GM23338 (cell line): ENCODE measurements around the gene AP4B1. TPM values are rescaled to one million over a fixed set of nuclear protein-coding genes. Genes with fewer than 3 reads are reported as not detected.

Experiments
- ATAC-seq: fragments of 200-7000 bp; cut with Tn5 transposase; 3 replicates; pipeline ENCODE4 v1.9.1; 2020
- DNase-seq: peaks from one replicate; pipeline ENCODE4 v3.0.0-alpha.2; 2015; ENCODE audit warnings: low spot score
- H2AFZ ChIP-seq: fragments of 200-600 bp; sonication (generic); 2 replicates; pipeline ENCODE4 v1.8.0; 2016; ENCODE audit warnings: antibody characterized with exemption, mild to moderate bottlenecking, moderate library complexity
- H3F3A ChIP-seq: fragments of 200-600 bp; sonication (generic); replicated peaks from 2 replicates; pipeline ENCODE4 v1.8.0; 2017; ENCODE audit warnings: antibody characterized with exemption, mixed run types, low read depth
- H3K27ac ChIP-seq: fragments of 200-600 bp; sonication (generic); 2 replicates; pipeline ENCODE4 v1.6.1; 2016; ENCODE audit warnings: low read depth
- H3K27me3 ChIP-seq: fragments of 200-600 bp; sonication (generic); 2 replicates; pipeline ENCODE4 v1.8.0; 2016; ENCODE audit warnings: mild to moderate bottlenecking, mixed run types, moderate library complexity; ENCODE audit not compliant: insufficient read depth
- H3K36me3 ChIP-seq: fragments of 200-600 bp; sonication (generic); 2 replicates; pipeline ENCODE4 v1.8.0; 2016; ENCODE audit warnings: mild to moderate bottlenecking; ENCODE audit not compliant: insufficient read depth
- H3K4me1 ChIP-seq: fragments of 200-600 bp; sonication (generic); 2 replicates; pipeline ENCODE4 v1.8.0; 2016; ENCODE audit warnings: mild to moderate bottlenecking, moderate library complexity; ENCODE audit not compliant: insufficient read depth
- H3K4me2 ChIP-seq: fragments of 200-600 bp; sonication (generic); 2 replicates; pipeline ENCODE4 v1.7.1; 2017; ENCODE audit warnings: mixed run types
- H3K4me3 ChIP-seq: fragments of 200-600 bp; sonication (generic); 2 replicates; pipeline ENCODE4 v1.6.1; 2016; ENCODE audit warnings: mixed run types
- H3K79me2 ChIP-seq: fragments of 200-600 bp; sonication (generic); replicated peaks from 2 replicates; pipeline ENCODE4 v1.8.0; 2017; ENCODE audit warnings: mild to moderate bottlenecking; ENCODE audit not compliant: insufficient read depth
- H3K9me2 ChIP-seq: fragments of 200-600 bp; sonication (generic); 2 replicates; pipeline ENCODE4 v1.8.0; 2017; ENCODE audit not compliant: insufficient read depth
- H4K20me1 ChIP-seq: fragments of 200-600 bp; sonication (generic); replicated peaks from 2 replicates; pipeline ENCODE4 v1.8.0; 2017; ENCODE audit warnings: mild to moderate bottlenecking; ENCODE audit not compliant: insufficient read depth
- H3K27ac Mint-ChIP-seq: 2 replicates; pipeline ENCODE4 v1.8.0; 2020; ENCODE audit warnings: inconsistent platforms, mild to moderate bottlenecking, moderate library complexity, mixed read lengths
- H3K27me3 Mint-ChIP-seq: 3 replicates; pipeline ENCODE4 v1.8.0; 2022; ENCODE audit warnings: low read depth, mild to moderate bottlenecking, moderate library complexity, mixed read lengths, inconsistent platforms; ENCODE audit not compliant: insufficient read depth, poor library complexity
- H3K36me3 Mint-ChIP-seq: 3 replicates; pipeline ENCODE4 v1.8.0; 2021; ENCODE audit warnings: low read depth, mild to moderate bottlenecking, inconsistent platforms, moderate library complexity, mixed read lengths
- H3K4me1 Mint-ChIP-seq: 3 replicates; pipeline ENCODE4 v1.8.0; 2020; ENCODE audit warnings: mild to moderate bottlenecking, inconsistent platforms, mixed read lengths
- H3K4me3 Mint-ChIP-seq: 3 replicates; pipeline ENCODE4 v1.8.0; 2021; ENCODE audit warnings: moderate library complexity, mild to moderate bottlenecking, inconsistent platforms, mixed read lengths
- H3K9me3 Mint-ChIP-seq: 3 replicates; pipeline ENCODE4 v1.8.0; 2020; ENCODE audit warnings: moderate library complexity, mild to moderate bottlenecking, inconsistent platforms, mixed read lengths
- CREB1 ChIP-seq: fragments of 250-450 bp; sonication (Bioruptor Pico); IDR thresholded peaks from 2 replicates; pipeline ENCODE4 v1.5.0; 2020; ENCODE audit warnings: low read depth, mild to moderate bottlenecking, moderate library complexity
- EZH2 ChIP-seq: fragments of 200-600 bp; sonication (generic); IDR thresholded peaks from one replicate; pipeline ENCODE4 v1.8.0; 2017; ENCODE audit warnings: antibody characterized with exemption, mild to moderate bottlenecking, low read depth; ENCODE audit not compliant: unreplicated experiment
- EZH2phosphoT487 ChIP-seq: fragments of 200-600 bp; sonication (generic); IDR thresholded peaks from one replicate; pipeline ENCODE4 v1.8.1; 2018; ENCODE audit warnings: antibody characterized with exemption; ENCODE audit not compliant: unreplicated experiment
- JUNB ChIP-seq: IDR thresholded peaks from one replicate; pipeline ENCODE4 v1.6.1; 2016; ENCODE audit warnings: antibody characterized with exemption; ENCODE audit not compliant: unreplicated experiment
- NANOG ChIP-seq: IDR thresholded peaks from 2 replicates; pipeline ENCODE4 v1.6.1; 2016; ENCODE audit warnings: antibody characterized with exemption, borderline replicate concordance
- POLR2AphosphoS5 ChIP-seq: IDR thresholded peaks from 2 replicates; pipeline ENCODE4 v1.6.1; 2016; ENCODE audit warnings: antibody characterized with exemption, low read depth
- REST ChIP-seq: IDR thresholded peaks from one replicate; pipeline ENCODE4 v1.6.1; 2018; ENCODE audit warnings: antibody characterized with exemption; ENCODE audit not compliant: unreplicated experiment
- STAT1 ChIP-seq: IDR thresholded peaks from one replicate; pipeline ENCODE4 v1.6.1; 2016; ENCODE audit warnings: antibody characterized with exemption; ENCODE audit not compliant: unreplicated experiment
- long read RNA-seq: library from polyadenylated mRNA; unstranded; transcript quantifications from one replicate; pipeline ENCODE4 v2.0.0, GENCODE V29; 2020; ENCODE audit not compliant: unreplicated experiment
- polyA plus RNA-seq: library from polyadenylated mRNA; unstranded; fragments of >200 nt; fragmentation: Nextera tagmentation; extraction: Ambion mirVana; gene quantifications from 2 replicates; pipeline ENCODE4 v1.2.1, GENCODE V29; 2016
- total RNA-seq: library from RNA; depleted of rRNA; stranded (reverse); fragments of >200 nt; shearing (Covaris generic); gene quantifications from 2 replicates; pipeline ENCODE4 v1.2.3, GENCODE V29; 2014; rRNA removed
- TF ChIP-seq, protein P1 (sequence below): IDR thresholded peaks from 2 replicates; pipeline ENCODE4 v1.6.1; 2016; ENCODE audit warnings: antibody characterized with exemption
- TF ChIP-seq, protein P2 (sequence below), 2 experiments: fragments of 200-600 bp in 1 of 2; sonication (generic) in 1 of 2; conservative IDR thresholded peaks; 2 replicates each; pipeline versions ENCODE4 v1.5.1 to v1.6.1; 2016 to 2017; ENCODE audit warnings: antibody characterized with exemption in 2 of 2, low read depth in 2 of 2, mild to moderate bottlenecking in 2 of 2, moderate library complexity in 1 of 2

The AP4B1 gene
- total RNA-seq = 12.7 and 13.4 TPM in 2 replicates
- polyA plus RNA-seq = 4.4 and 7.5 TPM in 2 replicates
- long read RNA-seq, partial matches to known transcripts = 0 of 3 reads
- long read RNA-seq, other reads (novel, unspliced or antisense) = 0 of 3 reads

DNA sequence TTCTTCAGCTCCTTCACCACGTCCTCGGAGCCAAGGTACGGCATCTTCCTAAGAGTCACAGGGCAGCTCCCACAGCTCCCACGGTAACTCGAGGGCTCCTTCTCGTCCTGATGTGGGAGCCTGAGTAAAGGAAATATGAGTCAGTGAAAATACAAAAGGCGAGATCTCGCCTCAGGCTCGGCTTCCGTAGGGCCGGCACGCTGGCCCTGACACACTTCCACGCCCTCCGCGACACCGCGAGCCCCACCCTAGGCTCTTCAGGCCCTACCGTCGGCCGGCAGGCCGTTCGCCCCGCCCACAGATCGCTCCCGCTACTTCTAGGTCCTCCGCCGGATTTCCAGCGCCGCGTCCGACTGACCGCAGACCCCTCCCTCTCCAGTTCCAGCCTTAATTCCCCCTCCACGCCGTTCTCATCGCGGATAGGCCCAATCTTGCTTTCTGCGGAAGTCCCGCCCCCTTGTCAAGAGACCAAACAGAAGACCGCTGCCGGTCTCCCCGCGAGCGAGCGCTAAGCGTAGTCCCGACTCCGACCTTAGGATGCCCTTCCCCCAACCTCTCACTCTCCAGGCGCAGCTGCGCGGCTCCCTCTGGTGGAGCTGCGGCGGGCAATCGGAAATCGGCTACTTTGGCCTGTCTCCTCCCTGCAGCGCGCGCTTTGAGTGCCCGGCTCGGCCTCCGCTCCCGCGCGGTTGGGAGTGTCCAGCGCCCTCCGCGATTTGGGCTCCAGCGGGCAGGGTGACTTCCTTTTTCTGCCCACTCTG, at the start of gene AP4B1, which contains the start of gene DCLRE1B:
Gene AP4B1 (minus strand): TSS at position 126 of the 761 bp plus-strand sequence. CDS start 82 bp downstream, at position 44.
Gene DCLRE1B (plus strand): TSS at position 653 of the 761 bp plus-strand sequence. CDS start 261 bp downstream, outside the sequence.
- peak within 1 kb of the TSS; percentile 99 for H2AFZ ChIP-seq
- peak within 1 kb of the TSS; percentile 85 for H3K4me3 ChIP-seq
- H3K27me3 ChIP-seq = no peaks in the 10 kb centered on the region
- DNase-seq (peak; percentile 100), ATAC-seq (peak; percentile 94)
- H3K9me3 Mint-ChIP-seq = no peaks in the 10 kb centered on the region
- H3K4me2 ChIP-seq = peak within 1 kb of the TSS; percentile 89
- H3K4me3 Mint-ChIP-seq = peak within 1 kb of the TSS; percentile 94
- peaks cover 9% of the 10 kb centered on the region; the same call in 1 of the 2 replicates for H3K79me2 ChIP-seq
- no peaks in the 10 kb centered on the region; the same call in 1 of the 2 replicates for H4K20me1 ChIP-seq
- peaks cover 15% of the 10 kb centered on the region for H3F3A ChIP-seq
- H3K4me1 ChIP-seq = peaks cover 9% of the 10 kb centered on the region; the same call in 1 of the 2 replicates
- H3K9me2 ChIP-seq = no peaks in the 10 kb centered on the region
- peak within 1 kb of the TSS; percentile 95 for H3K27ac Mint-ChIP-seq
- H3K27me3 Mint-ChIP-seq = peaks cover 8% of the 10 kb centered on the region
- H3K36me3 Mint-ChIP-seq = peaks cover 13% of the 10 kb centered on the region
- H3K36me3 ChIP-seq = peaks cover 9% of the 10 kb centered on the region; the same call in 1 of the 2 replicates
- peak within 1 kb of the TSS; percentile 86 for H3K27ac ChIP-seq
- peaks cover 8% of the 10 kb centered on the region for H3K4me1 Mint-ChIP-seq
- TF ChIP-seq EZH2 = no peak
- TF ChIP-seq STAT1 = no peak
- peak; percentile 74 for TF ChIP-seq CREB1 (CRISPR knock-in tag)
- TF ChIP-seq POLR2AphosphoS5 = peak; percentile 61
- no peak for TF ChIP-seq EZH2phosphoT487
- TF ChIP-seq, protein P1, sequence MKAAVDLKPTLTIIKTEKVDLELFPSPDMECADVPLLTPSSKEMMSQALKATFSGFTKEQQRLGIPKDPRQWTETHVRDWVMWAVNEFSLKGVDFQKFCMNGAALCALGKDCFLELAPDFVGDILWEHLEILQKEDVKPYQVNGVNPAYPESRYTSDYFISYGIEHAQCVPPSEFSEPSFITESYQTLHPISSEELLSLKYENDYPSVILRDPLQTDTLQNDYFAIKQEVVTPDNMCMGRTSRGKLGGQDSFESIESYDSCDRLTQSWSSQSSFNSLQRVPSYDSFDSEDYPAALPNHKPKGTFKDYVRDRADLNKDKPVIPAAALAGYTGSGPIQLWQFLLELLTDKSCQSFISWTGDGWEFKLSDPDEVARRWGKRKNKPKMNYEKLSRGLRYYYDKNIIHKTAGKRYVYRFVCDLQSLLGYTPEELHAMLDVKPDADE = peak; percentile 70; the same call in 1 of the 2 replicates
- TF ChIP-seq NANOG = 0 out of 2 replicates have a peak, but pooled peaks have one; percentile 24
- no peak for TF ChIP-seq REST
- TF ChIP-seq JUNB = no peak
- TF ChIP-seq, protein P2, sequence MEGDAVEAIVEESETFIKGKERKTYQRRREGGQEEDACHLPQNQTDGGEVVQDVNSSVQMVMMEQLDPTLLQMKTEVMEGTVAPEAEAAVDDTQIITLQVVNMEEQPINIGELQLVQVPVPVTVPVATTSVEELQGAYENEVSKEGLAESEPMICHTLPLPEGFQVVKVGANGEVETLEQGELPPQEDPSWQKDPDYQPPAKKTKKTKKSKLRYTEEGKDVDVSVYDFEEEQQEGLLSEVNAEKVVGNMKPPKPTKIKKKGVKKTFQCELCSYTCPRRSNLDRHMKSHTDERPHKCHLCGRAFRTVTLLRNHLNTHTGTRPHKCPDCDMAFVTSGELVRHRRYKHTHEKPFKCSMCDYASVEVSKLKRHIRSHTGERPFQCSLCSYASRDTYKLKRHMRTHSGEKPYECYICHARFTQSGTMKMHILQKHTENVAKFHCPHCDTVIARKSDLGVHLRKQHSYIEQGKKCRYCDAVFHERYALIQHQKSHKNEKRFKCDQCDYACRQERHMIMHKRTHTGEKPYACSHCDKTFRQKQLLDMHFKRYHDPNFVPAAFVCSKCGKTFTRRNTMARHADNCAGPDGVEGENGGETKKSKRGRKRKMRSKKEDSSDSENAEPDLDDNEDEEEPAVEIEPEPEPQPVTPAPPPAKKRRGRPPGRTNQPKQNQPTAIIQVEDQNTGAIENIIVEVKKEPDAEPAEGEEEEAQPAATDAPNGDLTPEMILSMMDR (conservative IDR thresholded peaks at IDR 0.05; ENCODE audit: low read depth in 2 of 2) = peak; percentile 10 to 64; a peak in 2 of 4 replicates
